Measurements from ENCODE around the gene EPB41L2. TPM values are rescaled to one million over a fixed set of nuclear protein-coding genes. Genes with fewer than 3 reads are reported as not detected.

EPB41L2 gene
- total RNA-seq, 1 experiment from 2014 or later: 181 TPM

- Histone ChIP-seq H3K27ac (ENCODE audit: low read depth, low read length, poor library complexity, severe bottlenecking) (no peak overlapping the region), H3K4me1 (ENCODE audit: insufficient read depth, low read length, poor library complexity, severe bottlenecking) (peaks cover 27% of the 10 kb centered on the region), H3K36me3 (ENCODE audit: insufficient read depth, low read length, poor library complexity, severe bottlenecking) (no peaks in the 10 kb centered on the region), H3K27me3 (replicated peaks; ENCODE audit: insufficient read depth, low read depth, low read length, poor library complexity) (no peaks in the 10 kb centered on the region), H3K9me3 (ENCODE audit: low read depth, low read length, poor library complexity, severe bottlenecking) (no peaks in the 10 kb centered on the region), H3K4me3 (ENCODE audit: low read depth, low read length, poor library complexity, severe bottlenecking) (no peak overlapping the region)
- DNase-seq (ENCODE audit: low spot score): no peak
- TF ChIP-seq EZH2 (IDR thresholded peaks at IDR 0.05; ENCODE audit: borderline replicate concordance, low read depth, low read length, poor library complexity, severe bottlenecking) (no peak), CTCF (conservative IDR thresholded peaks at IDR 0.05; ENCODE audit: low read depth, low read length) (no peak)
- ChIA-PET POLR2A (ENCODE audit: low non-redundant PET) (no interaction called here), CTCF (no interaction called here)
- intact Hi-C loops (cut with micrococcal nuclease; ENCODE audit: unreplicated experiment): no loop called here
- BruUV-seq (replicated peaks): no TSS peak
Observed at GRCh38 chr6:130985115-130985514, 77.9 kb downstream of the EPB41L2 start.

GRCh38 chr6:130982941-130983456, 80.0 kb downstream of the EPB41L2 start:
- TF ChIP-seq EZH2 (IDR thresholded peaks at IDR 0.05; ENCODE audit: borderline replicate concordance, low read depth, low read length, poor library complexity, severe bottlenecking) (no peak), CTCF (conservative IDR thresholded peaks at IDR 0.05; ENCODE audit: low read depth, low read length) (no peak)
- H3K4me1 ChIP-seq (ENCODE audit: insufficient read depth, low read length, poor library complexity, severe bottlenecking): peaks cover 40% of the 10 kb centered on the region
- H3K36me3 ChIP-seq (ENCODE audit: insufficient read depth, low read length, poor library complexity, severe bottlenecking): no peaks in the 10 kb centered on the region
- H3K27me3 ChIP-seq (replicated peaks; ENCODE audit: insufficient read depth, low read depth, low read length, poor library complexity): no peaks in the 10 kb centered on the region
- H3K4me3 ChIP-seq (ENCODE audit: low read depth, low read length, poor library complexity, severe bottlenecking): no peak overlapping the region
- intact Hi-C loops (cut with micrococcal nuclease; ENCODE audit: unreplicated experiment): no loop called here
- POLR2A ChIA-PET (ENCODE audit: low non-redundant PET): no interaction called here
- DNase-seq (ENCODE audit: low spot score): no peak
- no TSS peak for BruUV-seq (replicated peaks)
- no peaks in the 10 kb centered on the region for H3K9me3 ChIP-seq (ENCODE audit: low read depth, low read length, poor library complexity, severe bottlenecking)
- H3K27ac ChIP-seq (ENCODE audit: low read depth, low read length, poor library complexity, severe bottlenecking): no peak overlapping the region
- CTCF ChIA-PET: no interaction called here

GRCh38 chr6:130982135-130982534, 80.9 kb downstream of the EPB41L2 start:
- no TSS peak for BruUV-seq (replicated peaks)
- Histone ChIP-seq H3K4me1 (ENCODE audit: insufficient read depth, low read length, poor library complexity, severe bottlenecking) (peaks cover 41% of the 10 kb centered on the region), H3K27me3 (replicated peaks; ENCODE audit: insufficient read depth, low read depth, low read length, poor library complexity) (no peaks in the 10 kb centered on the region), H3K36me3 (ENCODE audit: insufficient read depth, low read length, poor library complexity, severe bottlenecking) (no peaks in the 10 kb centered on the region), H3K9me3 (ENCODE audit: low read depth, low read length, poor library complexity, severe bottlenecking) (no peaks in the 10 kb centered on the region), H3K27ac (ENCODE audit: low read depth, low read length, poor library complexity, severe bottlenecking) (no peak overlapping the region), H3K4me3 (ENCODE audit: low read depth, low read length, poor library complexity, severe bottlenecking) (no peak overlapping the region)
- ChIA-PET POLR2A (ENCODE audit: low non-redundant PET) (no interaction called here), CTCF (no interaction called here)
- no peak for DNase-seq (ENCODE audit: low spot score)
- intact Hi-C loops (cut with micrococcal nuclease; ENCODE audit: unreplicated experiment): no loop called here
- TF ChIP-seq EZH2 (IDR thresholded peaks at IDR 0.05; ENCODE audit: borderline replicate concordance, low read depth, low read length, poor library complexity, severe bottlenecking): no peak
- no peak for TF ChIP-seq CTCF (conservative IDR thresholded peaks at IDR 0.05; ENCODE audit: low read depth, low read length)
